Brain pericyte (primary cell): ENCODE results near the gene TBC1D5.
"Not testable (repeated sequence)": the region's sequence is repeated elsewhere in the genome, so short reads cannot be mapped to it uniquely, and the experiment has no call there.

Experiments used
- DNase-seq: peaks from one replicate; pipeline ENCODE4 v3.0.0-alpha.2; 2012; ENCODE audit warnings: low read depth, low spot score

Gene TBC1D5

GRCh38 chr3:17749281-17749680 is 6.8 kb upstream of the TBC1D5 start:
- no peak for DNase-seq

GRCh38 chr3:17747890-17748247 is 5.4 kb upstream of the TBC1D5 start:
- DNase-seq = no peak

- DNase-seq = no peak
Measured at GRCh38 chr3:17747174-17747889, 4.9 kb upstream of the TBC1D5 start.

GRCh38 chr3:17745894-17746293 is 3.5 kb upstream of the TBC1D5 start:
- no peak for DNase-seq

GRCh38 chr3:17745301-17745700 is 2.9 kb upstream of the TBC1D5 start:
- DNase-seq = no peak

GRCh38 chr3:17744693-17745092 is 2.3 kb upstream of the TBC1D5 start:
- no peak for DNase-seq

- no peak for DNase-seq
Measured at GRCh38 chr3:17743658-17743995, 1.2 kb upstream of the TBC1D5 start.

- DNase-seq = no peak
Measured at GRCh38 chr3:17742880-17743657, 638 bp upstream of the TBC1D5 start.

GRCh38 chr3:17741621-17742101 is 770 bp downstream of the TBC1D5 start:
- peak; percentile 56 for DNase-seq

- no peak for DNase-seq
Measured at GRCh38 chr3:17740721-17741141, 1.7 kb downstream of the TBC1D5 start.

GRCh38 chr3:17738921-17739320 is 3.5 kb downstream of the TBC1D5 start:
- DNase-seq = no peak

GRCh38 chr3:17738219-17738618 is 4.2 kb downstream of the TBC1D5 start:
- no peak for DNase-seq

- DNase-seq = no peak
Measured at GRCh38 chr3:17737591-17737990, 4.8 kb downstream of the TBC1D5 start.

GRCh38 chr3:17735362-17735761 is 7.1 kb downstream of the TBC1D5 start:
- not testable (repeated sequence) for DNase-seq

GRCh38 chr3:17733768-17734167 is 8.7 kb downstream of the TBC1D5 start:
- no peak for DNase-seq

GRCh38 chr3:17733215-17733614 is 9.2 kb downstream of the TBC1D5 start:
- DNase-seq = no peak

GRCh38 chr3:17730318-17730967 is 12.0 kb downstream of the TBC1D5 start:
- DNase-seq = peak; percentile 26

GRCh38 chr3:17726313-17726712 is 16.1 kb downstream of the TBC1D5 start:
- DNase-seq = no peak

GRCh38 chr3:17725844-17726243 is 16.6 kb downstream of the TBC1D5 start:
- not testable (repeated sequence) for DNase-seq

- no peak for DNase-seq
Measured at GRCh38 chr3:17724948-17725347, 17.5 kb downstream of the TBC1D5 start.

- DNase-seq = no peak
Measured at GRCh38 chr3:17724122-17724521, 18.3 kb downstream of the TBC1D5 start.

- no peak for DNase-seq
Measured at GRCh38 chr3:17717411-17717810, 25.0 kb downstream of the TBC1D5 start.

GRCh38 chr3:17714473-17714872 is 28.0 kb downstream of the TBC1D5 start:
- DNase-seq = no peak
